ENCODE data around the gene MTUS2.

MTUS2 gene

DNA sequence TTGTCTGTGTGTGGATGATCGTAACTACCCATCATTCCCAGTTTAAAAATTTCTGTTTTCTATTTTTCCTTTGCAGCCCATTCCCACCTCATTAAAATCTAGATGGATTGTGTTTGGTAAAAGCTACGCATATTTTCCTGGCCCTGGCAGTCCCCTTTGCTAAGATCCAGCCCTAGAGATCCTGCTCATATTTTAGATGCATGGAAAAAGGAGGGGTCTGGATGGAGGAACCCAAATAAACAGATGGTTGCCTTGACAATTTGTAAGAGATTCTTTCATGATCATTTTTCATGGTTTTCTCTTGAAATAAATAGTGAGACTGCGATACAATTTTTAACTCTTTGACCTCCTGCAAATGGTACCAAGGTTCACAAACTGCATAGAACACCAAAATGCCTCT is 601.0 kb downstream of the MTUS2 start:
- H3K4me3 ChIP-seq (ENCODE audit: insufficient read depth, low read length, poor library complexity, severe bottlenecking), result no peak overlapping the region
- no peak overlapping the region for H2AFZ ChIP-seq (ENCODE audit: low read depth, low read length, severe bottlenecking)
- no peaks in the 10 kb centered on the region for H3K9me2 ChIP-seq (replicated peaks; ENCODE audit: insufficient read depth, low read length)
- H3K9ac ChIP-seq (ENCODE audit: low read length), result no peak overlapping the region
- TF ChIP-seq EZH2phosphoT487 (conservative IDR thresholded peaks at IDR 0.05; ENCODE audit: low read length), result no peak
- TF ChIP-seq, protein P1, sequence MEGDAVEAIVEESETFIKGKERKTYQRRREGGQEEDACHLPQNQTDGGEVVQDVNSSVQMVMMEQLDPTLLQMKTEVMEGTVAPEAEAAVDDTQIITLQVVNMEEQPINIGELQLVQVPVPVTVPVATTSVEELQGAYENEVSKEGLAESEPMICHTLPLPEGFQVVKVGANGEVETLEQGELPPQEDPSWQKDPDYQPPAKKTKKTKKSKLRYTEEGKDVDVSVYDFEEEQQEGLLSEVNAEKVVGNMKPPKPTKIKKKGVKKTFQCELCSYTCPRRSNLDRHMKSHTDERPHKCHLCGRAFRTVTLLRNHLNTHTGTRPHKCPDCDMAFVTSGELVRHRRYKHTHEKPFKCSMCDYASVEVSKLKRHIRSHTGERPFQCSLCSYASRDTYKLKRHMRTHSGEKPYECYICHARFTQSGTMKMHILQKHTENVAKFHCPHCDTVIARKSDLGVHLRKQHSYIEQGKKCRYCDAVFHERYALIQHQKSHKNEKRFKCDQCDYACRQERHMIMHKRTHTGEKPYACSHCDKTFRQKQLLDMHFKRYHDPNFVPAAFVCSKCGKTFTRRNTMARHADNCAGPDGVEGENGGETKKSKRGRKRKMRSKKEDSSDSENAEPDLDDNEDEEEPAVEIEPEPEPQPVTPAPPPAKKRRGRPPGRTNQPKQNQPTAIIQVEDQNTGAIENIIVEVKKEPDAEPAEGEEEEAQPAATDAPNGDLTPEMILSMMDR (IDR thresholded peaks at IDR 0.05; ENCODE audit: insufficient read depth, low read length, poor library complexity, severe bottlenecking), result no peak
- no peaks in the 10 kb centered on the region for H3K79me2 ChIP-seq (ENCODE audit: insufficient read depth, low read length)
- no peaks in the 10 kb centered on the region for H3K9me3 ChIP-seq (ENCODE audit: insufficient read depth, low read length)
- H3K36me3 ChIP-seq (ENCODE audit: low read length), result no peaks in the 10 kb centered on the region
- H3K27ac ChIP-seq (ENCODE audit: low read depth, low read length), result no peak overlapping the region
- H4K20me1 ChIP-seq (ENCODE audit: low read depth, low read length), result no peaks in the 10 kb centered on the region
- no peak overlapping the region for H3K4me2 ChIP-seq (ENCODE audit: low read depth, low read length, poor library complexity, severe bottlenecking)
- H3K27me3 ChIP-seq (ENCODE audit: low read length), result no peaks in the 10 kb centered on the region
- no peaks in the 10 kb centered on the region for H3F3A ChIP-seq (ENCODE audit: insufficient read depth)

DNA sequence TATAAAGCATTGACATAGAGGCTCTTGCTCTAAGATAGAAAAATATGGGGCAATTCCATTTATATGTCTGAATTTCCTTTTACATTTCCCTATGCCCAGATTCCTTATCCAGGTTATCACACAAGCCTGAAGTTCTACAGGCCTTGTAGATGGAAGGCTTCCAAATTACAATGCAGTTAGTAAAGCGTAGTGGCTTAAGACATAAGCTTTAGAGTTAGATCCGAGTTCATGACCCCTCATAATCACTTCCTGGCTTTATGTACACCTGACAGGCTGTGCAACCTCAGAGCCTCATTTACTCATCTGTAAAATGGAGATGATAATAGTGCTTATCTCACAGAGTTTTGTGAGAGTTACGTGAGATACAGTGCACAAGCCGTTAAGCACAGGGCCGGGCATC is 601.9 kb downstream of the MTUS2 start:
- H3F3A ChIP-seq (ENCODE audit: insufficient read depth), result no peaks in the 10 kb centered on the region
- no peaks in the 10 kb centered on the region for H3K79me2 ChIP-seq (ENCODE audit: insufficient read depth, low read length)
- TF ChIP-seq, protein P1 (IDR thresholded peaks at IDR 0.05; ENCODE audit: insufficient read depth, low read length, poor library complexity, severe bottlenecking), result no peak
- no peak for TF ChIP-seq EZH2phosphoT487 (conservative IDR thresholded peaks at IDR 0.05; ENCODE audit: low read length)
- no peak overlapping the region for H3K4me2 ChIP-seq (ENCODE audit: low read depth, low read length, poor library complexity, severe bottlenecking)
- no peak overlapping the region for H3K27ac ChIP-seq (ENCODE audit: low read depth, low read length)
- no peak overlapping the region for H2AFZ ChIP-seq (ENCODE audit: low read depth, low read length, severe bottlenecking)
- no peaks in the 10 kb centered on the region for H4K20me1 ChIP-seq (ENCODE audit: low read depth, low read length)
- no peak overlapping the region for H3K4me3 ChIP-seq (ENCODE audit: insufficient read depth, low read length, poor library complexity, severe bottlenecking)
- H3K9ac ChIP-seq (ENCODE audit: low read length), result no peak overlapping the region
- H3K9me2 ChIP-seq (replicated peaks; ENCODE audit: insufficient read depth, low read length), result no peaks in the 10 kb centered on the region
- H3K9me3 ChIP-seq (ENCODE audit: insufficient read depth, low read length), result no peaks in the 10 kb centered on the region
- H3K36me3 ChIP-seq (ENCODE audit: low read length), result no peaks in the 10 kb centered on the region
- H3K27me3 ChIP-seq (ENCODE audit: low read length), result no peaks in the 10 kb centered on the region

DNA sequence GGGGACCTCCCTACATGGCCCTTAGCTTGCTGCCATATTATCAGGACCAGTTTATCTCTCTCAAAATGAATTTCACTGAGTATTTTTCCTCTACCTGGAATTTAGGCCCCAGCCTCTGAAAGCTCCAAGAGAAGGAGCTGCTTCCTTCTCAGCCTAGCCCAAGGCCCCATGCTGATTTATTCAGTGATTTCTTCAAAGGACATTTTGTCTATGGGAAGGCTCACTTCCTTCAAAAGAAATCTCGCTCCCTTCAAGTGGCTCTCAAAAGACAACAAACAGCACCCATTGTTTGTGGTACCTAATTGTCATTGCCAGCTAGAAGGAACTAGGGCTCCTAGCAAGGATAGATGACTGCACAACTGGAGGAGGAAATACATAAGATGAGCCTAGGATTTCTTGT is 602.9 kb downstream of the MTUS2 start:
- TF ChIP-seq, protein P1 (IDR thresholded peaks at IDR 0.05; ENCODE audit: insufficient read depth, low read length, poor library complexity, severe bottlenecking), result no peak
- no peak for TF ChIP-seq EZH2phosphoT487 (conservative IDR thresholded peaks at IDR 0.05; ENCODE audit: low read length)

DNA sequence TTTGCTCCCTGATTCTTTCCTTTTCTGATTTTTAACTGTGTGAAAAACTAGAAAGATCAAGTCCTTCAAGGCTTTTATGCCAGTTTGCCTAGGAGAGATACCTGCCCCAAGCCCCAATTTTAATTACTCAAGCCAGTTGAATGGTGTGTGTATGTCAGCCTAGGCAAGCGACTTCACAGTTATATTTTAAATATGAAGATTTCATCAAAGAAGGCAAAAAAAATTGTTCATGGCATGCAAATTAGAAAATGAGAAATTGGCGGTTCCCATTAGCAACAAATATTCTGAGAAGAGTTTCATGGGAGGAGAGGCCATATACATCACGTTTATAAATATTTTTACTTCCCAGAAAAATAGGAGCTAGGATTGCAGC is 607.8 kb downstream of the MTUS2 start:
- H2AFZ ChIP-seq (ENCODE audit: low read depth, low read length, severe bottlenecking), result no peak overlapping the region
- no peaks in the 10 kb centered on the region for H4K20me1 ChIP-seq (ENCODE audit: low read depth, low read length)
- no peaks in the 10 kb centered on the region for H3F3A ChIP-seq (ENCODE audit: insufficient read depth)
- no peak overlapping the region for H3K27ac ChIP-seq (ENCODE audit: low read depth, low read length)
- no peak overlapping the region for H3K4me2 ChIP-seq (ENCODE audit: low read depth, low read length, poor library complexity, severe bottlenecking)
- no peaks in the 10 kb centered on the region for H3K79me2 ChIP-seq (ENCODE audit: insufficient read depth, low read length)
- no peak for TF ChIP-seq EZH2phosphoT487 (conservative IDR thresholded peaks at IDR 0.05; ENCODE audit: low read length)
- TF ChIP-seq, protein P1 (IDR thresholded peaks at IDR 0.05; ENCODE audit: insufficient read depth, low read length, poor library complexity, severe bottlenecking), result no peak
- H3K36me3 ChIP-seq (ENCODE audit: low read length), result no peaks in the 10 kb centered on the region
- no peaks in the 10 kb centered on the region for H3K27me3 ChIP-seq (ENCODE audit: low read length)
- H3K9me3 ChIP-seq (ENCODE audit: insufficient read depth, low read length), result no peaks in the 10 kb centered on the region
- no peak overlapping the region for H3K4me3 ChIP-seq (ENCODE audit: insufficient read depth, low read length, poor library complexity, severe bottlenecking)
- no peaks in the 10 kb centered on the region for H3K9me2 ChIP-seq (replicated peaks; ENCODE audit: insufficient read depth, low read length)
- no peak overlapping the region for H3K9ac ChIP-seq (ENCODE audit: low read length)

More for the DNA sequence above, 602.9 kb downstream of the MTUS2 start:
- no peak overlapping the region for H3K27ac ChIP-seq (ENCODE audit: low read depth, low read length)
- H3K9ac ChIP-seq (ENCODE audit: low read length), result no peak overlapping the region
- no peak overlapping the region for H3K4me3 ChIP-seq (ENCODE audit: insufficient read depth, low read length, poor library complexity, severe bottlenecking)
- H3K9me2 ChIP-seq (replicated peaks; ENCODE audit: insufficient read depth, low read length), result no peaks in the 10 kb centered on the region
- H3K4me2 ChIP-seq (ENCODE audit: low read depth, low read length, poor library complexity, severe bottlenecking), result no peak overlapping the region
- H2AFZ ChIP-seq (ENCODE audit: low read depth, low read length, severe bottlenecking), result no peak overlapping the region
- no peaks in the 10 kb centered on the region for H3K79me2 ChIP-seq (ENCODE audit: insufficient read depth, low read length)
- no peaks in the 10 kb centered on the region for H4K20me1 ChIP-seq (ENCODE audit: low read depth, low read length)
- no peaks in the 10 kb centered on the region for H3K9me3 ChIP-seq (ENCODE audit: insufficient read depth, low read length)
- no peaks in the 10 kb centered on the region for H3K36me3 ChIP-seq (ENCODE audit: low read length)
- H3F3A ChIP-seq (ENCODE audit: insufficient read depth), result no peaks in the 10 kb centered on the region
- no peaks in the 10 kb centered on the region for H3K27me3 ChIP-seq (ENCODE audit: low read length)

All from SU-DHL-6 (cell line).